HepG2 (cell line): ENCODE data around the gene LRP10. TPM values are rescaled to one million over a fixed set of nuclear protein-coding genes. Genes with fewer than 3 reads are reported as not detected.

ENCODE experiments used
- CREM ChIP-seq, 2 experiments: sonication (generic) in 1 of 2; formaldehyde crosslinking in 1 of 2; IDR thresholded peaks; 2 replicates each; pipeline versions ENCODE4 v1.4.0 to v1.6.1; 2016 to 2020; ENCODE audit warnings: antibody characterized with exemption in 1 of 2, mild to moderate bottlenecking in 1 of 2, missing genetic modification reagents in 1 of 2
- FLYWCH1 ChIP-seq: sonication (generic); formaldehyde crosslinking; IDR thresholded peaks from 2 replicates; pipeline ENCODE4 v1.8.1; 2023; ENCODE audit warnings: mild to moderate bottlenecking, missing genetic modification reagents
- ISL2 ChIP-seq: sonication (generic); formaldehyde crosslinking; IDR thresholded peaks from 2 replicates; pipeline ENCODE4 v1.5.0; 2020; ENCODE audit warnings: missing genetic modification reagents
- MXD4 ChIP-seq: IDR thresholded peaks from 2 replicates; pipeline ENCODE4 v1.6.1; 2016; ENCODE audit warnings: mild to moderate bottlenecking, missing biosample characterization, missing genetic modification reagents
- MYC ChIP-seq: sonication (generic); formaldehyde crosslinking; IDR thresholded peaks from 2 replicates; pipeline ENCODE4 v1.9.0; 2021; ENCODE audit warnings: missing genetic modification reagents, borderline replicate concordance
- PATZ1 ChIP-seq: sonication (generic); formaldehyde crosslinking; IDR thresholded peaks from 2 replicates; pipeline ENCODE4 v1.4.0; 2020; ENCODE audit warnings: missing genetic modification reagents
- PCBP1 ChIP-seq: fragments of 200-400 bp; formaldehyde crosslinking; IDR thresholded peaks from 2 replicates; pipeline ENCODE4 v1.6.1; 2017; ENCODE audit warnings: mild to moderate bottlenecking, low read depth, low read length, borderline replicate concordance
- PRDM10 ChIP-seq: sonication (generic); formaldehyde crosslinking; IDR thresholded peaks from 2 replicates; pipeline ENCODE4 v1.4.0; 2020; ENCODE audit warnings: low read depth, missing genetic modification reagents
- ZBTB34 ChIP-seq: sonication (generic); formaldehyde crosslinking; IDR thresholded peaks from 2 replicates; pipeline ENCODE4 v1.8.0; 2022; ENCODE audit warnings: mild to moderate bottlenecking, missing genetic modification reagents
- ZNF280D ChIP-seq: sonication (generic); formaldehyde crosslinking; IDR thresholded peaks from 2 replicates; pipeline ENCODE4 v1.5.1; 2020; ENCODE audit warnings: mild to moderate bottlenecking, missing genetic modification reagents
- ZNF329 ChIP-seq: sonication (generic); formaldehyde crosslinking; IDR thresholded peaks from 2 replicates; pipeline ENCODE4 v1.9.0; 2021; ENCODE audit warnings: low read depth, mild to moderate bottlenecking, missing genetic modification reagents
- ZNF34 ChIP-seq: sonication (generic); formaldehyde crosslinking; IDR thresholded peaks from 2 replicates; pipeline ENCODE4 v1.4.0; 2020; ENCODE audit warnings: mild to moderate bottlenecking, missing genetic modification reagents, borderline replicate concordance
- ZNF589 ChIP-seq: sonication (generic); formaldehyde crosslinking; conservative IDR thresholded peaks from 2 replicates; pipeline ENCODE4 v1.8.0; 2022; ENCODE audit warnings: mild to moderate bottlenecking, moderate library complexity, missing genetic modification reagents
- ZNF800 ChIP-seq: sonication (generic); formaldehyde crosslinking; IDR thresholded peaks from 2 replicates; pipeline ENCODE4 v1.4.0; 2020; ENCODE audit warnings: missing genetic modification reagents
- polyA plus RNA-seq, 8 experiments: library from polyadenylated mRNA; depleted of rRNA in 3 of 8; stranded (reverse) in 7 of 8; unstranded in 1 of 8; fragments of >200 nt; fragmentation: Illumina TruSeq in 4 of 8; extraction: Trizol in 4 of 8; gene quantifications; 2 replicates each; pipeline versions ENCODE4 v1.2.1 to v1.2.3, GENCODE V29; 2011 to 2016; ENCODE audit warnings: low read depth in 4 of 8, missing spikeins in 1 of 8, mixed read lengths in 1 of 8; ENCODE audit not compliant: insufficient read depth in 1 of 8
- total RNA-seq, 5 experiments: library from RNA; depleted of rRNA; stranded (reverse); fragments of >200 nt; fragmentation: Illumina TruSeq; extraction: Trizol; gene quantifications; 2 replicates each; pipeline ENCODE4 v1.2.3, GENCODE V29; 2016; ENCODE audit warnings: low read depth in 1 of 5

Gene LRP10
- total and polyA plus RNA-seq, 2 of the 13 experiments (the other 11 are each of a cell fraction or from before 2014, with no cell fraction given): 16.9 to 45.2 TPM

GRCh38 chr14:22854963-22855724 lies 16.4 kb upstream of the LRP10 start (continued):
- TF ChIP-seq ZNF800 (CRISPR knock-in tag) (no peak), ZNF280D (no peak), ZNF34 (CRISPR knock-in tag) (no peak), MXD4 (CRISPR knock-in tag) (no peak), MYC (CRISPR knock-in tag) (no peak), PATZ1 (CRISPR knock-in tag) (0 out of 2 replicates have a peak, but pooled peaks have one; percentile 6), PCBP1 (no peak), ZNF589 (no peak), ISL2 (no peak), ZBTB34 (CRISPR knock-in tag) (no peak), FLYWCH1 (CRISPR knock-in tag) (no peak), ZNF329 (CRISPR knock-in tag) (no peak), CREM (IDR thresholded peaks at IDR 0.05) (no peak), CREM (CRISPR knock-in tag; IDR thresholded peaks at IDR 0.05) (no peak), PRDM10 (CRISPR knock-in tag) (peak; percentile 83; the same call in 1 of the 2 replicates)
